NCI-H69 (cell line): ENCODE measurements around the gene SETD2.
"Not testable (repeated sequence)": the region's sequence is repeated elsewhere in the genome, so short reads cannot be mapped to it uniquely, and the experiment has no call there.

Experiments used
- DNase-seq: peaks from one replicate; lab custom pipeline; 2025; lab: John Stamatoyannopoulos, UW

The SETD2 gene

GRCh38 chr3:47098910-47099309, 65.0 kb downstream of the SETD2 start:
- DNase-seq = no peak

DNA sequence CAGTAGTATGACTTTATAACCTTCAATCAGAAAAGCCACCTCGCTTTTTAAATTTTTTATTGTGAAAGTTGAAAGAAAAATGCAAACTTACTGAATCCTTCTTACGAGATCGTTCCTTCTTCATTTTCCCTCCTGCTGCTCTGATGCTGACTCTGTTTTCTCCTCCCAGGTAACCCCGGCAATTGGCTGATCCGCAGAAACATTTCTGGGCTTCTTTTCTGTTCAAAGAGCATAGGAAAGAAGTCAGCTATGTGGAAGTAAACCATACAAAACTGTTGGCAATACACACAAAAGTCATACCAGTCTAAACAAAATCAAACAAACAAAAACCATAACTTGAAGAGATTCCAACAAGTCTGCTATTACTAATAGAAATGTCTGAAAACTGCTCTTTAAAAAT, 66.0 kb downstream of the SETD2 start:
- no peak for DNase-seq

GRCh38 chr3:47096959-47097358, 67.0 kb downstream of the SETD2 start:
- DNase-seq = no peak

DNA sequence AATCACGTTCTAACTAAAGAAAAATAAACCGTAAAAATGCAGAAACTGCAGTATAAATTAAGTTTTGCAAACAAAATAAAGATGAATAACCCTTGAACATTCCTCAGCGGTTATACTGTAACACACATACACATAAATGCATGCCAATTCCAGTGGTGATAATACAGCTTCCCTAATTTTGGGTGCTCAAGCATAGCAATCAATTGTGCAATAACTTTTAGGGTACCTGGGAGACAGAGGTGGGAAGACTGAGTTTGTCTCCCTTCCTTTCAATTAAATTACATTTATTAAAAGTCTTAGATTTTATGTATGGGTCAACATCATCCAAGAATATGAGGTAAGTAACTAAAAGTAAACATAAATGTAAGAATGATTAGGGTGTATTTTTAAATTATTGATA, 71.8 kb downstream of the SETD2 start:
- no peak for DNase-seq

GRCh38 chr3:47089630-47090029, 74.3 kb downstream of the SETD2 start:
- no peak for DNase-seq

- no peak for DNase-seq
Measured at GRCh38 chr3:47086071-47086470, 77.8 kb downstream of the SETD2 start.

GRCh38 chr3:47083786-47084185, 80.1 kb downstream of the SETD2 start:
- no peak for DNase-seq

GRCh38 chr3:47082519-47082918, 81.4 kb downstream of the SETD2 start:
- DNase-seq = no peak

- DNase-seq = no peak
Measured at GRCh38 chr3:47079432-47079831, 84.5 kb downstream of the SETD2 start.

DNA sequence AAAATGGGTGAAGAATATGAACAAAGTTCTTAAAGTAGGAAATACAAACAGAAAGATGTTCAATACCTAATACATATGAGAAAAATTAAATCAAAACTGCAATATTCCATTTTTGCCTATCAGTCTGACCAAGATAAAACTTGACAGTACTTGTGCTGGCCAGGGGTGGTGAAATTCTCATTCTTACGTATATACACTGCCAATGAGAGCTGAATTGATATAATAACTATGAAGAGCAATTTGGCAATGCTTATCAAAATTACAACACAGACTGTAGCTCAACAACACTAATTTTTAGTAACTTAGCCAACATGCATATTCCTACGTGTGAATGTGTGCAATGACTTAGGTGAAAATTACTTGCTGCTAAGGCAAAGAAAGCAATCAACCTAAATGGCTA, 90.2 kb downstream of the SETD2 start:
- DNase-seq = no peak

GRCh38 chr3:47070770-47071169, 93.1 kb downstream of the SETD2 start:
- DNase-seq = no peak

DNA sequence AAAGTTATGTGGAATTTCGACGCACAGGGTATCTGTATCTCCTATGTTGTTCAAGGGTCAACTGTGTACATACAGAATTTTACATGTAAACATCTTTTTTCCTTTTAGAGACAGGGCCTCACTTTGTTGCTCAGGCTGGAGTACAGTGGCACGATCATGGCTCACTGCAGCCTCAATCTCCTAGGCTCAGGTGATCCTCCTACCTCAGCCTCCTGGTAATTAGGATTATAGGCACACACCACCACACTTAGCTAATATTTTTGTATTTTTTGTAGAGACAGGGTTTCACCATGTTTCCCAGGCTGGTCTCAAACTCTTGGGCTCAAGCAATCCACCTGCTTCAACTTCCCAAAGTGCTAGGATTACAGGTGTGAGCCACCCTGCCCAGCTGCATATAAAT, 97.7 kb downstream of the SETD2 start:
- DNase-seq = not testable (repeated sequence)

DNA sequence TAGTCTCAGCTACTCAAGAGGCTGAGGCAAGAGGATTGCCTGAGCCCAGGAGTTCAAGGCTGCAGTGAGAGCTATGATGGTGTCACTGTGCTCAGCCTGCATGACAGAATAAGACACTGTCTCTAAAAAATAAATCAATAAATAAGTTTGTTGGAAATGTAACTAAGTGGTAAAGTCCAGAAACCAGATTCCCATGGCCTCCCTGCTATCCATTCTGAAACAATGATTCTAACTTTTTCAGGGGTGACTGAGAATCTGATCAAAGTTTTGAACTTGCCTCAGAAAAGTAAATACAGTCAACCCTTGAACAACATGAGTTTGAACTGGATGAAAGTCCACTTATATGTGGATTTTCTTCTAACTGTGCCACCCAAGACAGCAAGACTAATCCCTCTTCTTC, 98.2 kb downstream of the SETD2 start:
- DNase-seq = no peak

- no peak for DNase-seq
Measured at GRCh38 chr3:47065058-47065457, 98.9 kb downstream of the SETD2 start.

GRCh38 chr3:47057212-47057671, 106.7 kb downstream of the SETD2 start:
- no peak for DNase-seq

DNA sequence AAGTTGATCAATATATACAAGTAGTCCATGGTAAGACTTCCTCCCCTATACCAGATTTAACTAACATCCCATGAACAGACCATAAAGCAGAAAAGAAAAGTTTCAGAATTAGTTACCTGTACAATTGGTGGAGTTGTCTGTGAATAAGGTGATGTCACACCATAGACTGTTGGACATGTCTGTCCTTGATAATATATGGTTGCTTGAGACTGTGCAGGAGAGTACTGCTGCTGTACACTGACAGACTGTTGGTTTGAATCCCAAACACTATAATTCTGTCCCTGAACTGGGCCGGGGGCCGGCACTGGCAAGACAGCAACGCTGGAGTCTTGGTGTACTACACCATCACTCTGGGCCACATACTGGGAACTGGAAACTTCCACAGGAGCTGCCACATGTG, 107.2 kb downstream of the SETD2 start:
- no peak for DNase-seq

DNA sequence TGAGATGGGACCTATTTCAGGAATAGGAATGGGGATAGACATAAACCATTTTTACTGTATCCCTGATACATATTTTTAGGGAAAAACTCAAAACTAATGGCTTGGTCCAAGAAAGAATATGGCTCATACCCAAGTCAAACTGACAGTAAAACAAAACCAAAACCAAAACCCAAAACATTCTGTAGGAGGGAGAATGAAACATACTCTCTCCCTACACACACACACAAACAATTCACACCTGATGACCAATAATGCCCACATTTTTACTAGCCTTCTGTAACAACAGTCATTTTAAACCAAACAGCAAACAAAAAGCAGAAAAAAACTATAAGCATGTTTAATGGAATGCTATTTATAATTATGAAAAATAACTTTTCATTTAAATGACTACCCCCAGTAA, 109.5 kb downstream of the SETD2 start:
- DNase-seq = no peak

- no peak for DNase-seq
Measured at GRCh38 chr3:47047673-47048072, 116.2 kb downstream of the SETD2 start.

DNA sequence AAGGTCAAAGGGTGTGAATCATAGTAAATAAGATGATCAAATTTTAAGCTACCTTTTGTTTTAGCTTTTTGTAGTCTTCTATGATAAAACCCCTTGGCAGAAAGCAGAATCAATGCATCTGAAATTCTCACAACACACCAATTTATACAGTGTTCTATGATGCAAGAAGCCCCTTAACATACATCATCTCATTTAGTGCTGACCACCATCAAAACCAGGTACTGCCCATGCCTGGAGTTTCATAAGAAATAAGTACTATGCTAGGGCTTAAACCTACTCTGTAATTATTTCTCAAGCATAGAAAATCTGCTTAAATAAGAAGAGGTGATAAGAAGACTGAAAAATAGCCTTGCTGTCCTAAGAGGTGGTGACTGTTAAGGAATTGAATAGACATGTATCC, 116.8 kb downstream of the SETD2 start:
- no peak for DNase-seq

- DNase-seq = no peak
Measured at GRCh38 chr3:47042231-47042791, 121.6 kb downstream of the SETD2 start.

DNA sequence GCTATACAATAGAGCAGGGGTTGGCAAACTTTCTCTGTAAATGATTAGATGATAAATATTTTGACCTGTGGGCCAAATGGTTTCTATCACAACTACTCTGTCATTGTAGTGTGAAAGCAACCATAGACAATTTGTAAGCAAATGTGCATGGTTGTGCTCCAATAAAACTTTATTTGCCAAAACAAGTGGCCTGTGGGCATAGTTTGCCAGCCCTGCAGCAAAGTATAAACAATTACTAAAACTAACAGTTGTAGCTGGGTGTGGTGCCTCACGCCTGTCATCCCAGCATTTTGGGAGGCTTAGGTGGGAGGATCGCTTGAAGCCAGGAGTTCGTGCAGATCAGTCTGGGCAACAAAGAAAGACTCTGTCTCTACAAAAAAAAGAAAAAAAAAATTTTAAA, 122.8 kb downstream of the SETD2 start:
- DNase-seq = no peak

- DNase-seq = not testable (repeated sequence)
Measured at GRCh38 chr3:47037302-47037701, 126.6 kb downstream of the SETD2 start.

GRCh38 chr3:47036145-47036544, 127.8 kb downstream of the SETD2 start:
- no peak for DNase-seq

DNA sequence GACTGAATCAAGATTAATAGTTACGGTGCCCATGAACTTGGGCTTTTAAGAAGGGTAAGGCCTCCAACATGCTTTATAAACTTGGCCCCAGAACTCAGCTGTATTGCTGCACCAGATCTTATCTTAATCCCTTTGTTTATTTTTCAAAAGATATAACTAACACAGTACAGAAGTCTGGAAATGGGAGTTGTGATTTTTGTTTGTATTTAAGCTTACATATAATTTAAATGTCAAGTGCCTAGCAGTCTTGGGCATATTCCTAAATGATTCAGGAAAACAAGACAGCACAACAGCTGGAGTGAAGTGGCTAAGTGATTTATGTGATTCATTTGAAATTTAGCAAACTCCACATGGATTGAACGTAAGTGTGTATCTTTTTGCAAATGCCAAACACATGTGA, 128.3 kb downstream of the SETD2 start:
- no peak for DNase-seq
